ENCODE results near the gene ARRB1.

The ARRB1 gene

DNA sequence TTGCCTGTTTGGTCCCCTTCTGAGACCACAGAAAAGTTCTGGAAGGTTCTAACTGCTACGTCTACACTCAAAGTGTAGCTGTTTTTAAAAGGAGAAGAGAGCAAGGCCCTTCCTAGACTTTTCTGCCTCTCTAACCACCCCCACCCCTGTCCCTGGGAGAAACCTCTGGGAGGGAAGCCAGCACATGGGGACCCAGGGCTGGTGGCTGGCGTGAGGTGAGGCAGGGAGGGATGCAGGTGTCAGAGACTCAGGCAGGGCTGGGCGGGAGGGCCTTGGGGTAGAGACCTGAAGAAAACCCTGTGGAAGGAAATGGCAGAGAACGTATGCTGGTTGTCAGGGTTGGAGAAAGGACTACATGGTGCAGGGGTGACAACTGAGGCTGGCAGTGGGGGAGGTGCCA, 26.7 kb downstream of the ARRB1 start:
- TF ChIP-seq, protein P1, sequence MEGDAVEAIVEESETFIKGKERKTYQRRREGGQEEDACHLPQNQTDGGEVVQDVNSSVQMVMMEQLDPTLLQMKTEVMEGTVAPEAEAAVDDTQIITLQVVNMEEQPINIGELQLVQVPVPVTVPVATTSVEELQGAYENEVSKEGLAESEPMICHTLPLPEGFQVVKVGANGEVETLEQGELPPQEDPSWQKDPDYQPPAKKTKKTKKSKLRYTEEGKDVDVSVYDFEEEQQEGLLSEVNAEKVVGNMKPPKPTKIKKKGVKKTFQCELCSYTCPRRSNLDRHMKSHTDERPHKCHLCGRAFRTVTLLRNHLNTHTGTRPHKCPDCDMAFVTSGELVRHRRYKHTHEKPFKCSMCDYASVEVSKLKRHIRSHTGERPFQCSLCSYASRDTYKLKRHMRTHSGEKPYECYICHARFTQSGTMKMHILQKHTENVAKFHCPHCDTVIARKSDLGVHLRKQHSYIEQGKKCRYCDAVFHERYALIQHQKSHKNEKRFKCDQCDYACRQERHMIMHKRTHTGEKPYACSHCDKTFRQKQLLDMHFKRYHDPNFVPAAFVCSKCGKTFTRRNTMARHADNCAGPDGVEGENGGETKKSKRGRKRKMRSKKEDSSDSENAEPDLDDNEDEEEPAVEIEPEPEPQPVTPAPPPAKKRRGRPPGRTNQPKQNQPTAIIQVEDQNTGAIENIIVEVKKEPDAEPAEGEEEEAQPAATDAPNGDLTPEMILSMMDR (IDR thresholded peaks at IDR 0.05) = no peak

GRCh38 chr11:75324189-75324588, 27.3 kb downstream of the ARRB1 start:
- TF ChIP-seq, protein P1 (IDR thresholded peaks at IDR 0.05) = no peak

DNA sequence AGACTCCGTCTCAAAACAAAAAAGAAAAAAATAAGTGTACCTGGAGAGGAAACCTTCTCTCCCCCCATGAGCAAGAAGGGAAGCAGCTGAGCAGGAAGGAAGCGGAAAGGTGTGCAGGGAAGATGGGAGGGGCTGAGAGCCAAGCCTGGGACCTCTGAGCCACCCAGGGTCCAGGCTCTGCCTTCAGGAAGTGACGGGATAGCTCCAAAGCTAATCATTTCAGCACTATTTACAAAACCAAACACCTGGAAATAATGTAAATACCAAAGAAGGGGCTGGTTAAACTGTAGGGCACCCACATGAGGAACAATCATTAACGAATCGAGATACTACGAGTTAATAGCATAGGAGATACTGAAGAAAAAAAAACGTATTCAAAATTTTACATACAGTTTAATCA, 27.9 kb downstream of the ARRB1 start:
- TF ChIP-seq, protein P1 (IDR thresholded peaks at IDR 0.05) = no peak

DNA sequence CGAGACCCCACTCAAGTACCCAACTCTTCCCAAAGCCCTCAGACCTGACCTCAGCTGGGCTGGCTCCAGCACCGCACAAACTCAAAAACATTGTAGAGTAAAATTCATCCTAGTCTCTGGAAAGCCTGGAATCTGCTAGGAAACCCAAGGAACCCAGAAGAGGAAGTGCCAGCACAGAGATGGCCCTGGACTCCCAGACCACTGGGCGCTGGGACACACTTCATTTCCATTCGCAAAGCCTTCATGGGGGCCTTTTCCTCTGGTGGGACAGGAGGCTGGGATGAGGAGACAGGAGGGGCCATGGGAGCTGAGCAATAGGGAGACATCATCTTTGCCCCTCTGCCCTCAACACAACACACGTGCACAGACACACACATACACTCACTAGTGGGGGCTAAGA, 30.8 kb downstream of the ARRB1 start:
- TF ChIP-seq, protein P1 (IDR thresholded peaks at IDR 0.05) = no peak

- TF ChIP-seq, protein P1 (IDR thresholded peaks at IDR 0.05) = no peak
These were observed 31.3 kb downstream of the ARRB1 start for GRCh38 chr11:75320046-75320618.

GRCh38 chr11:75319035-75319877, 32.2 kb downstream of the ARRB1 start:
- TF ChIP-seq, protein P1 (IDR thresholded peaks at IDR 0.05) = no peak

GRCh38 chr11:75317446-75318122, 33.9 kb downstream of the ARRB1 start:
- TF ChIP-seq, protein P1 (IDR thresholded peaks at IDR 0.05) = no peak

Measured in LNCAP (cell line).